GM19351 (cell line): ENCODE measurements around the gene TMEM270.

Experiments used
- ATAC-seq: cut with Tn5 transposase; IDR thresholded peaks from one replicate; pipeline ENCODE4 v1.9.1; 2021; ENCODE audit warnings: mild to moderate bottlenecking, moderate library complexity; ENCODE audit not compliant: unreplicated experiment

The TMEM270 gene

DNA sequence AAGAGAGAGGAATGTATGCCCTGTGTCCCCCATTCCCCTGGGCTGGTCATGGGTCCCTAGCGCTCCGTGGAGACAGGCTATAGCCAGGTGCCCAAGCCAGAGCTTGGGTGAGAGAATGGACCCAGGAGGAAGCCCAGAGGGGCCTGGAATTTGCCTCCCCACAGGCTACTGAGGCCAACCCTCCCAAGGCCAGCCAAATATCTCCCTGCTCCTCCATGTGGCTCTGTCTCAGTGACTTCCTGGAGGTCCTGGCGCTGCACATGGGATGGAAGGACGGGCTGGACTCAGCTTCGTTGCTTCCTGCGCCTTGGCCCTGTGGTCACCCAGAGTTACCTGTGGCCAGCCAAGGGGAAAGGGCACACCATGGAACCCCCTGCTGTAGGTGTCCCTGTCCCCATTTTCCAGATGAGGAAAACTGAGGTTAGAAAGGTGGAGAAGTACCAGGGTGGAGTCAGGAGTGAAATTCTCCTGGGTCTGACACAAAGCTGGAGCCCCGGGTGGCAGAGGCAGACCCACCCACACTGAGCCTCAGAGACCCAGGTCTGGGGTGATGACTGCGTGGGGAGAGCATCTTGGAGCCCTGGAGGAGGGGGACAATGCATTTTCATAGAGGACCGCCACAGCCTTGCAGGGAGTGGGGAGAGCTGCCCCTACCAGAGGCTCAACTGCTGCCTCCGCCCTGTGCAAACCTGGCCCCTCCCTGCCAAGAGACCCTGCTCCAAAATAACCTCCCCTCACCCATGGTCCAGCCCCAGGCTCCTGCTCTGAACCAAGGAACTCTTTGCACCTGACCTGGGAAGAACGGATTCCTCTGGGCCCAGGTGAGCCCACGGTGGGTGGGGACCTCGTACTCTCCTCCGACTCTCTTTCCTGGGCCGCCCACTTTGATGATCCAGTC, 42.6 kb downstream of the TMEM270 start:
- no peak for ATAC-seq

DNA sequence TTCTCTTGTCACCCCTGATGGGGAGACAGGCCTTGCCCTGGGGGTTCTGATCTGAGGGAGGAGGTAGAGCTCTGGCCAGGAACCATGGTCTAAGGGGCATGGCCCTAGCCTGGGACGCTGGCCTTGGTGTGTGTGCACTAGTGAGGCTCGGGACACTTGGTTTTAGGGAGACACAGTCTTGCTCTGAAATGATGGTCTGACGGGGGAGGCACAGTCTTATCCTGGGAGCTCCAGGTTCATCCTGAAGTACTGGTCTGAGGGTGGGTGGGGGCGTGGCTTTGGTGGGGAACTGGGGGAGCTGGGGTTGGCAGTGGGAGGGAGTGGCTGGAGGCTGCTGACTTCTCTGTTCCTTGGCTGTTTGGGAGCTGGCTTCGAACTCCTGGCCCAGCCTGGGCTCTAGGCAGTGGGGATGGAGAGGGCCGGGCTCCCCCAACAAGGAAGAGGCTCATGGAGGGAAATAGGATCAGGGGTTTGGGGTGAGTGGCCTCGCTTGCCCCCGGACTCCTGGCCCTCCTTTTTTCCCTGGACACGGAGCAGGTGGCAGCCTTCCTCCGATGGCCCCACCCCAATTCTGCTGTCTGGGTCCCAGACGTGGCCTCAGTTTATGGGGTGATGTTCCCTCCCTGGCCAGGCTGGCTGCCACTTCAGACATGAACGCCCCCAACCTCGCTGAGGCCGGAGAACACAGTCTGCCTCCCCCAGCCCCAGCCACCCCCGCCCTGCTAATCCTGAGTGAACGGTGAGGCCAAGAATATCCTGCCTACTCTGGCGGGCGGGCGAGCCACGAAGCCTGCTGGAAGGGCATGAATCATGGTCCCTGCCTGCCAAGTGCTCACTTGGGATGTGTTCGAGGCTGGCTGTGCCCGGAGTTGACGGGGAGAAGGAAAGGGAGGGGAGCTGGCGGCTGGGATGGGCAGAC, 43.5 kb downstream of the TMEM270 start:
- no peak for ATAC-seq

DNA sequence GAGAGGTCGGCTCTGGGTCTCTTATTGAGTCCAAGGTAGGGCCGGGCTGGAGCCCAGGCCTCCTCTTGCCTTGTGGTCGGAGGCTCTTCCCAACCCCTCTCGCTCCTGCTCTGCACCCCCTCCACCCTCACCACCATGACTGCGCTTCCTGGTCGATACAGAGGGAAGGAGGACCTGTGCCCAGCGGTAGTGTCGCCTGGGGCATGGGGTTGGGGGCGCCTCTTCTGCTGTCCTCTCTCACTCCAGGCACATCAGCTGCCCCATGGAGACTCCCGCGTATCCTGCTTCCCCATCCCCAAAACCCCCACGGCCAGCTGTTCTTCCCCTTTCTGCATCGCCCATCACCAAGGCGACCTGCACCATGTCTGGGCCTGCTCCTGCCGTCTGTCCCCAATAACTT, 44.4 kb downstream of the TMEM270 start:
- ATAC-seq: no peak

DNA sequence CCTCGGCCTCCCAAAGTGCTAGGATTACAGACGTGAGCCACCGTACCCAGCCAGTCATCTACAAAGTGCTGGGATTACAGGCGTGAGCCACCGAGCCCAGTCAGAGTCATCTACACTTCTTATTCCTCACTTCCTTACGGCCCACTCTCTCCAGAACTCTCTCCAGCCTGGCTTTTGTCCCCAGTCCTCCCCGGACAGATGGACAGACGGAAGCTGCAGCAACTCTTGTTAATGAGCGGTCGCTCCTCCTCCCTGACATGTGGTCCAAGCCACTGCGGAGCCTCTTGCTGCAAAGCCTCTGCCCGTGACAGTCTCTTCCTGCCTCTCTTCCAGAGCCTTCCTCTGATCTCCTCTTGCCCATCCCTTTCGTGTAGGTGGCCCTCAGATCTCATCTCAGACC, 45.9 kb downstream of the TMEM270 start:
- no peak for ATAC-seq

DNA sequence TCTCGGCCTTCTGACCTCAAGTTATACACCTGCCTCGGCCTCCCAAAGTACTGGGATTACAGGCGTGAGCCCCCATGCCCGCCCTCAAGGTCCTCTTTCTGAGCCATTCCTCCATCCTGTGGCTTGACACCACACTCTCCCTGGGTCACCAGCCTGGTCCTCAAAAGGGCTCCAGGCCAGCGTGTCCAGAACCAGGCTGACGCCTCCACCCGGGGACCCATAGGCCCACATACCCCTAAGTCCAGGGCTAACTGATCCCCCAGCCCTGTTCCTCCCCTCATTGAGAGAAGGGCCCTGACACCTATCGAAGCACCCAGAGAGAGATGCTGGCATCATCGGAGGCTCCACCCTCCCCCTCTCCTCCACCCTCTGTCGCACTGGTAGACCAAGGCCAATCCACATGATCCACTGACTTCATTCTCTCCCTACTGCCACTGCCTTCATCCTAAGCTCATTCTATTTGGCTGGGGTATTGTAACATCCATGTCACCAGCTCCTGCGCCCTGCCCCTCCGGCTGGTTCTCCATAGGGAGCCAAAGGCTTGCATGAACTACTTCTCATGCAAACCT, 46.7 kb downstream of the TMEM270 start:
- ATAC-seq: no peak

DNA sequence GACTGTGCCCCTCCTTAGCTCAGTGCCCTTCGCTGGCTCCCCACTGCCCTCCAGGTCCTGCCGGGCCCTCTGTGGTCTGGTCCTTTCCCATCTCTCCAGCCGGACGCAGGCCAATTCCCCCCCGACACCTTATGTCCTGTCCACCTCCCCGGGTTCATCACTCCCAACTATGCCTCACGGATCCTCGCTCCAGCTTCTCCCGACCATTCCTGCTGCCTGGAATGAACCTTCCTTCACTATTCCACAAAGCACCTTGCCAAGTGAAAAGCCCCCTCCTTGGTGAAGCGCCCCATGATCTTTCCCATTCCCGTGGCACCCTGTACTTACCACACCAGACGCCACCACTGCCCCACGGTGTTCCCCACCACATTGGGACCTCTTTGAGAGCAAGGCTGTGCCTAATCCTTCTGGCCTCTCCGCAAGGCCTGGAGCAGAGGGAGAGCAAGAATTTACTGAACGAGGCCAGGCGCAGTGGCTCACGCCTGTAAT, 47.2 kb downstream of the TMEM270 start:
- ATAC-seq: no peak

DNA sequence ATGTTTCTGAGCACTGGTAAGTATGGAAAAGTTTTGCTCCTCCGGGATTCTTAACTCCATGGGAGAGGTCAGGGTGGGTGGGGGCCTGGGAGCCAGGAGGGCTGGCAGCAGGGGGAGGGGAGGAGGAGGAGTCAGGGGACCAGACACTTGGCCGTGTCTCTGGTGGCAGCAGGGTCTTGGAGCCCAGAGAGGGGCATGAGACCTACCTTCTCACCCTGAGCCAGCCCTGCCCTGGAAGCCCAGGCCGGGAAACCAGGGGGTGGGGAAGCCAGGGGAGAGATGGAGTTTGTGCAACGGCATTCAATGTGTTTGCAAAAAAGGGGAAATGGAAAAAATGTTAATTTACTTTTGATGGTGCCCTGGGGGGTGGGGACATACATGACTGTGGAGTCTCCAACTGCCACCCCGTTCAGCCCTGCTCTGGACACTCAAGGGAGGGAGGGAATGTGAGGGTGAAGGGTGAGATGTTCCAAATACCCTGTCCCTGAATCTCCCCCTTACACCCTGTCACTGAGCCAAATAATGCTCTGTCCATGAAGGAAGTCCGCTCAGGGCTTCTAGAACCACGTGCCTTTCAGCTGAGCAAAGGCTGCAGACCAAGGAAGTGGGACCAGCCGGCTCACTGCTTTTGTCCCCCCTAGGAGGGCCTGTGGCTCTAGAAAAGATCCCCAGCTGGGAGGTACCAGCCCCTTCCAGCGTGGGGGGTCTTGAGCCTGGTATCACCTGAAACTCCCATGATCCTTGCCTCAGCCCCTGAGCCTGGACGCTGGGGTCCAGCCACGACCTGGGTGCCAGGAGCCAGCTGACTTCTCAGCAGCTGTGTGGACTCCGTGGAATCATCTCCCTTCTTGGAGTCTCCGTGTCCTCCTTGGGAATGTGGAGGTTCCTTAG, 48.3 kb downstream of the TMEM270 start:
- no peak for ATAC-seq

DNA sequence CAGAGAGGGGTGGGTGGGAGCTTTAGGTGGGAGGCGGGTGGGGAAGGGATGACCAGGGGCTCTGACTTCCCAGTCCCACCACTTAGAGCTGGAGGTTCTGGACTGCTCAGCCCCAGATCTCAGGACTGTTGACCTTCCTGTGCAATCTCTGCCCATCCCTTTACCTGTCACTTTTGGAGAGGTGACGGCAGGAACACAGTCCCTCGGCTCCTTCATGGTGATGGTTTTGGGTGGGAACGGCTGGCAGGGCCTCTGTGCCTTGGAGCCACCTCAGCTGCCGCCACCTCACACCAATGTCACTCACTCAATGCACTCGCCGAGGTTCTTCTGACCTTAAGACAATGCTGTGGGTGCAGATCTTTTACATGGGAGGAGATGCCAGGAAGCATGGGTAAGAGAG, 49.0 kb downstream of the TMEM270 start:
- no peak for ATAC-seq

DNA sequence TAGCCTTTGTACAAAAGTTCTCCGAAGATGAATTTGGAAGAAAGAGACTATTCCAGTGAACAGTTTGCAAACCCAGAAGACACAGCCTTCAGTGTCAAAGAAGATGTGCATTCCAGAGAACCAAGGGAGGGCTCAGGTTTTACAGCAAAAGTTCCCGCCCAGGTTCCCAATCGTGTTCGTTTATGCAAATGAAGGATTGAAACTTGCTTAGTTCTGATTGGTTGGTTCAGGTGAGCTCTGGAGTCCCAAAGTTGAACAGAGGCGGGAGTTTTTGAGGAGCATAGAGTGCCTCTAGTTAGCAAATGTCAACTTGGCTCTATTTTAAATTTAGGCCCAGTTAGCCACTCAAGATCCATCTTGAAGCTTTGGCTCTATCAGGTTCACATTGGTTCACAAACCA, 51.3 kb downstream of the TMEM270 start:
- no peak for ATAC-seq
